ENCODE results near the gene CCN6.
"Not testable (repeated sequence)": the region's sequence is repeated elsewhere in the genome, so short reads cannot be mapped to it uniquely, and the experiment has no call there.

- TF ChIP-seq POLR2AphosphoS5 (IDR thresholded peaks at IDR 0.05); CTCF (IDR thresholded peaks at IDR 0.05; ENCODE audit: poor library complexity, severe bottlenecking); RAD21 (conservative IDR thresholded peaks at IDR 0.05); EZH2 (IDR thresholded peaks at IDR 0.05; ENCODE audit: borderline replicate concordance, insufficient read depth, low read length, poor library complexity, severe bottlenecking); REST (IDR thresholded peaks at IDR 0.05; ENCODE audit: borderline replicate concordance); MXI1 (conservative IDR thresholded peaks at IDR 0.05; ENCODE audit: poor library complexity, severe bottlenecking): not testable (repeated sequence)
Observed at GRCh38 chr6:112106026-112106425, 52.1 kb downstream of the CCN6 start.

All from neural cell (in vitro differentiated cells).